GM23248 (cell line): ENCODE measurements around the gene REV3L. TPM values are rescaled to one million over a fixed set of nuclear protein-coding genes. Genes with fewer than 3 reads are reported as not detected.

ENCODE experiments used
- DNase-seq: peaks from one replicate; pipeline ENCODE4 v3.0.0-alpha.2; 2015
- H2AFZ ChIP-seq: fragments of 200-600 bp; sonication (generic); 2 replicates; pipeline ENCODE4 v1.6.1; 2016; ENCODE audit warnings: antibody characterized with exemption
- H3F3A ChIP-seq: fragments of 200-600 bp; sonication (generic); 2 replicates; pipeline ENCODE4 v1.6.1; 2016; ENCODE audit warnings: mild to moderate bottlenecking, antibody characterized with exemption, mixed run types; ENCODE audit not compliant: insufficient read depth
- H3K27ac ChIP-seq: fragments of 200-600 bp; sonication (generic); 2 replicates; pipeline ENCODE4 v1.5.1; 2016; ENCODE audit warnings: mild to moderate bottlenecking
- H3K27me3 ChIP-seq: fragments of 200-600 bp; sonication (generic); replicated peaks from 2 replicates; pipeline ENCODE4 v1.6.1; 2016; ENCODE audit warnings: mild to moderate bottlenecking; ENCODE audit not compliant: insufficient read depth
- H3K36me3 ChIP-seq: fragments of 200-600 bp; sonication (generic); 2 replicates; pipeline ENCODE4 v1.6.1; 2016; ENCODE audit warnings: low read depth, mild to moderate bottlenecking
- H3K4me1 ChIP-seq: fragments of 200-600 bp; sonication (generic); 2 replicates; pipeline ENCODE4 v1.6.1; 2016; ENCODE audit warnings: mild to moderate bottlenecking; ENCODE audit not compliant: insufficient read depth
- H3K4me2 ChIP-seq: fragments of 200-600 bp; sonication (generic); one replicate; pipeline ENCODE4 v1.6.1; 2016; ENCODE audit warnings: mild to moderate bottlenecking; ENCODE audit not compliant: unreplicated experiment
- H3K4me3 ChIP-seq: fragments of 200-600 bp; sonication (generic); 2 replicates; pipeline ENCODE4 v1.5.1; 2016; ENCODE audit warnings: mild to moderate bottlenecking
- H3K79me2 ChIP-seq: fragments of 200-600 bp; sonication (generic); 2 replicates; pipeline ENCODE4 v1.6.1; 2016; ENCODE audit warnings: mild to moderate bottlenecking; ENCODE audit not compliant: insufficient read depth
- H3K9ac ChIP-seq: fragments of 200-600 bp; sonication (generic); 2 replicates; pipeline ENCODE4 v1.6.1; 2016; ENCODE audit warnings: mild to moderate bottlenecking
- H3K9me2 ChIP-seq: fragments of 200-600 bp; sonication (generic); 2 replicates; pipeline ENCODE4 v1.6.1; 2016; ENCODE audit warnings: mixed run types, mild to moderate bottlenecking, moderate library complexity; ENCODE audit not compliant: insufficient read depth
- H3K9me3 ChIP-seq: fragments of 200-600 bp; sonication (generic); one replicate; pipeline ENCODE4 v1.6.1; 2017; ENCODE audit warnings: low read depth
- H4K20me1 ChIP-seq: fragments of 200-600 bp; sonication (generic); 2 replicates; pipeline ENCODE4 v1.6.0; 2016; ENCODE audit not compliant: insufficient read depth
- EZH2 ChIP-seq: fragments of 200-600 bp; sonication (generic); IDR thresholded peaks from 2 replicates; pipeline ENCODE4 v1.6.1; 2018; ENCODE audit warnings: antibody characterized with exemption, mild to moderate bottlenecking; ENCODE audit not compliant: insufficient read depth, poor library complexity, severe bottlenecking
- EZH2phosphoT487 ChIP-seq: fragments of 200-600 bp; sonication (generic); IDR thresholded peaks from 2 replicates; pipeline ENCODE4 v1.6.1; 2018; ENCODE audit warnings: antibody characterized with exemption, moderate library complexity, mild to moderate bottlenecking, low read depth; ENCODE audit not compliant: insufficient read depth
- WGBS, 2 experiments: methylation state at CpG; one replicate each; pipeline ENCODE4 v1.1.6; 2015 to 2017; ENCODE audit warnings: low lambda C conversion rate in 2 of 2, low coverage in 1 of 2; ENCODE audit errors: missing lambda C conversion rate in 2 of 2; 5-methylcytosine and 5-hydroxymethylcytosine counted together
- in situ Hi-C: fragments of 300-500 bp; cut with MboI; formaldehyde crosslinking; loops from 2 replicates; pipeline ENCODE4 v1.15.0; 2020
- polyA plus RNA-seq: library from polyadenylated mRNA; unstranded; fragments of >200 nt; fragmentation: Nextera tagmentation; extraction: Ambion mirVana; gene quantifications from 2 replicates; pipeline ENCODE4 v1.2.1, GENCODE V29; 2016
- total RNA-seq: library from RNA; depleted of rRNA; stranded (reverse); fragments of >200 nt; shearing (Covaris generic); gene quantifications from 2 replicates; pipeline ENCODE4 v1.2.3, GENCODE V29; 2014

Gene REV3L
- total and polyA plus RNA-seq, 2 experiments from 2014 or later, result 25.0 to 25.1 TPM

DNA sequence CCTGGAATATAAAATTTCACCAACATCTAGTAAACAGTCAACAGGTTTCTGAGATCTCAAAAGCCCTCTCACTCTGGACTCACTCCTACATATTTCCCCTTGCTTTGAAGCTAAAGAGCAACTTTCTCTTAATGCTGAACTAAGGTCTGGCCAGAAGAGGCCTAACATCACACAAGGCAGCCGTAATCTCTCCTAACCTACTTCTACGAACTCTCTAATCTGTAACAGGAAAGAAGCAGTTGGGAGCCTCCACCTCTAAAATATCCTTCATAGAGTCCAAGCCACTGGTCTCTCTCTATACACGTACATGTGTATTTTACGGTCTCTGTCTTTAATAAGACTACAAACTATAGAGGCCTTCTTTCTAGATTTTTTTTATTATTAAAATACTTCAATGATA is 72.0 kb downstream of the REV3L start:
- peaks cover 90% of the 10 kb centered on the region for H3K79me2 ChIP-seq
- in situ Hi-C loops, result no loop called here
- peaks cover 3% of the 10 kb centered on the region for H3K4me1 ChIP-seq
- WGBS, 2 experiments, result 91 to 94% methylated on average over 4 of the region's 4 CpGs
- no peaks in the 10 kb centered on the region for H4K20me1 ChIP-seq
- DNase-seq, result no peak
- no peak overlapping the region for H3K27ac ChIP-seq
- H3K9me3 ChIP-seq, result no peaks in the 10 kb centered on the region
- no peaks in the 10 kb centered on the region for H3K9me2 ChIP-seq
- H3K4me2 ChIP-seq, result no peak overlapping the region
- no peak overlapping the region for H3K9ac ChIP-seq
- H3K36me3 ChIP-seq, result peaks cover 50% of the 10 kb centered on the region
- H2AFZ ChIP-seq, result no peak overlapping the region
- no peaks in the 10 kb centered on the region for H3F3A ChIP-seq
- H3K27me3 ChIP-seq, result no peaks in the 10 kb centered on the region
- TF ChIP-seq EZH2 (no peak), EZH2phosphoT487 (no peak)
- no peak overlapping the region for H3K4me3 ChIP-seq

GRCh38 chr6:111410371-111410770 is 72.6 kb downstream of the REV3L start:
- no peak overlapping the region for H3K4me2 ChIP-seq
- no peaks in the 10 kb centered on the region for H3K9me2 ChIP-seq
- no peak overlapping the region for H2AFZ ChIP-seq
- 74 to 75% methylated on average over 3 of the region's 3 CpGs for WGBS, 2 experiments
- peaks cover 44% of the 10 kb centered on the region for H3K36me3 ChIP-seq
- no peak overlapping the region for H3K9ac ChIP-seq
- no peak for DNase-seq
- no peaks in the 10 kb centered on the region for H3K9me3 ChIP-seq
- no peaks in the 10 kb centered on the region for H3F3A ChIP-seq
- in situ Hi-C loops, result no loop called here
- H4K20me1 ChIP-seq, result no peaks in the 10 kb centered on the region
- no peak overlapping the region for H3K4me3 ChIP-seq
- TF ChIP-seq EZH2phosphoT487 (no peak), EZH2 (no peak)
- H3K4me1 ChIP-seq, result no peaks in the 10 kb centered on the region
- H3K27ac ChIP-seq, result no peak overlapping the region
- peaks cover 85% of the 10 kb centered on the region for H3K79me2 ChIP-seq
- H3K27me3 ChIP-seq, result no peaks in the 10 kb centered on the region

- Histone ChIP-seq H3K27me3 (no peaks in the 10 kb centered on the region), H2AFZ (no peak overlapping the region), H3K27ac (no peak overlapping the region), H3K36me3 (peaks cover 51% of the 10 kb centered on the region), H3K9me3 (no peaks in the 10 kb centered on the region), H3K4me1 (no peaks in the 10 kb centered on the region), H3K4me3 (no peak overlapping the region), H3K4me2 (no peak overlapping the region), H3F3A (no peaks in the 10 kb centered on the region), H4K20me1 (no peaks in the 10 kb centered on the region), H3K9ac (no peak overlapping the region), H3K9me2 (no peaks in the 10 kb centered on the region), H3K79me2 (peaks cover 79% of the 10 kb centered on the region)
- 95 to 100% methylated on average over 1 of the region's 1 CpG for WGBS, 2 experiments
- TF ChIP-seq EZH2 (no peak), EZH2phosphoT487 (no peak)
- no peak for DNase-seq
- in situ Hi-C loops, result no loop called here
These were observed 73.6 kb downstream of the REV3L start for GRCh38 chr6:111409430-111409829.

DNA sequence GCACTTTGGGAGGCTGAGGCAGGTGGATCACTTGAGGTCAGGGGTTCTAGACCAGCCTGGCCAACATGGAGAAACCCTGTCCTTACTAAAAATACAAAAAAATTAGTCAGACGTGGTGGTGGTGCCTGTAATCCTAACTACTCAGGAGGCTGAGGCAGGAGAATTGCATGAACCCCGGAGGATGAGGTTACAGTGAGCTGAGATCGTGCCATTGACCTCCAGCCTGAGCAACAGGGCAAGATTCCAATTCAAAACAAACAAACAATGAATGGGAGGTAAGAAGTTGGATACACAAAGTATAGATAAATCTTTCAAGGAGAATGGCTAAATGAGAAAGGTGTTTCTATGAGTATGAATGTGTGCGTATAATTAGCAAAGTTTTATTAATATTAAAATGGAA is 75.3 kb downstream of the REV3L start:
- Histone ChIP-seq H3K27me3 (no peaks in the 10 kb centered on the region), H3K9me3 (no peaks in the 10 kb centered on the region), H3K79me2 (peaks cover 79% of the 10 kb centered on the region), H4K20me1 (no peaks in the 10 kb centered on the region), H3K9ac (no peak overlapping the region), H3K4me3 (no peak overlapping the region), H3K9me2 (no peaks in the 10 kb centered on the region), H3K27ac (no peak overlapping the region), H2AFZ (no peak overlapping the region), H3K36me3 (peaks cover 65% of the 10 kb centered on the region), H3F3A (no peaks in the 10 kb centered on the region), H3K4me1 (no peaks in the 10 kb centered on the region), H3K4me2 (no peak overlapping the region)
- in situ Hi-C loops, result no loop called here
- no peak for DNase-seq
- TF ChIP-seq EZH2phosphoT487 (no peak), EZH2 (no peak)
- 71 to 90% methylated on average over 4 of the region's 4 CpGs for whole genome bisulfite sequencing, 2 experiments

- TF ChIP-seq EZH2phosphoT487 (no peak), EZH2 (no peak)
- Histone ChIP-seq H3K27ac (no peak overlapping the region), H3K27me3 (no peaks in the 10 kb centered on the region), H4K20me1 (no peaks in the 10 kb centered on the region), H3K9me3 (no peaks in the 10 kb centered on the region), H3F3A (no peaks in the 10 kb centered on the region), H3K36me3 (peaks cover 63% of the 10 kb centered on the region), H3K9me2 (no peaks in the 10 kb centered on the region), H3K4me1 (no peaks in the 10 kb centered on the region), H3K4me2 (no peak overlapping the region), H3K79me2 (peaks cover 73% of the 10 kb centered on the region), H3K4me3 (no peak overlapping the region), H3K9ac (no peak overlapping the region), H2AFZ (no peak overlapping the region)
- in situ Hi-C loops, result no loop called here
- no peak for DNase-seq
- 88 to 93% methylated on average over 3 of the region's 3 CpGs for WGBS, 2 experiments
These were observed 76.8 kb downstream of the REV3L start for GRCh38 chr6:111406200-111406721.
